K562 (cell line): ENCODE data around the gene ZNF213. TPM values are rescaled to one million over a fixed set of nuclear protein-coding genes. Genes with fewer than 3 reads are reported as not detected.

ENCODE experiments used
- CCAR2 ChIP-seq: fragments of 200-400 bp; formaldehyde crosslinking; IDR thresholded peaks from 2 replicates; pipeline ENCODE4 v1.6.1; 2017; ENCODE audit warnings: mild to moderate bottlenecking, low read depth, low read length
- GATAD2B ChIP-seq: fragments of 450-650 bp; IDR thresholded peaks from 2 replicates; pipeline ENCODE4 v1.6.1; 2017; ENCODE audit warnings: mild to moderate bottlenecking, borderline replicate concordance
- MBD2 ChIP-seq: sonication (generic); IDR thresholded peaks from 2 replicates; pipeline ENCODE4 v1.6.1; 2016; ENCODE audit warnings: low read depth, borderline replicate concordance
- MTA1 ChIP-seq: fragments of 450-650 bp; IDR thresholded peaks from 2 replicates; pipeline ENCODE4 v1.6.1; 2017; ENCODE audit warnings: borderline replicate concordance
- POU5F1 ChIP-seq: fragments of 150-350 bp; IDR thresholded peaks from 2 replicates; pipeline ENCODE4 v1.6.1; 2014; ENCODE audit warnings: borderline replicate concordance, low read length, low read depth, mild to moderate bottlenecking; ENCODE audit not compliant: partially characterized antibody
- PYGO2 ChIP-seq: fragments of 450-650 bp; IDR thresholded peaks from 2 replicates; pipeline ENCODE4 v1.6.1; 2016; ENCODE audit warnings: mild to moderate bottlenecking, missing genetic modification characterization, moderate library complexity, missing compliant biosample characterization
- RBM17 ChIP-seq: fragments of 200-400 bp; formaldehyde crosslinking; IDR thresholded peaks from 2 replicates; pipeline ENCODE4 v1.6.1; 2017; ENCODE audit warnings: low read depth, mild to moderate bottlenecking, low read length, borderline replicate concordance
- RUNX1 ChIP-seq: sonication (generic); IDR thresholded peaks from 2 replicates; pipeline ENCODE4 v1.6.1; 2016; ENCODE audit warnings: antibody characterized with exemption, low read depth
- STAT5A ChIP-seq: IDR thresholded peaks from 2 replicates; pipeline ENCODE4 v1.6.1; 2012; ENCODE audit warnings: low read length, inconsistent platforms, borderline replicate concordance
- TFAP4 ChIP-seq: sonication (generic); formaldehyde crosslinking; IDR thresholded peaks from 2 replicates; pipeline ENCODE4 v1.8.0; 2022; ENCODE audit warnings: missing genetic modification reagents, mild to moderate bottlenecking, moderate library complexity, borderline replicate concordance
- USF2 ChIP-seq: sonication (generic); formaldehyde crosslinking; IDR thresholded peaks from 2 replicates; pipeline ENCODE4 v1.5.0; 2020; ENCODE audit warnings: missing genetic modification reagents
- ZNF274 ChIP-seq: IDR thresholded peaks from 2 replicates; pipeline ENCODE4 v1.6.1; 2011; ENCODE audit warnings: low read depth, mild to moderate bottlenecking, low read length, moderate library complexity, borderline replicate concordance
- ZNF280A ChIP-seq: fragments of 450-650 bp; IDR thresholded peaks from 2 replicates; pipeline ENCODE4 v1.6.1; 2018; ENCODE audit warnings: mild to moderate bottlenecking, low read depth; ENCODE audit not compliant: partially characterized antibody
- ZNF511 ChIP-seq: sonication (generic); formaldehyde crosslinking; IDR thresholded peaks from 2 replicates; pipeline ENCODE4 v1.8.0; 2022; ENCODE audit warnings: mild to moderate bottlenecking, missing genetic modification reagents
- polyA plus RNA-seq, 8 experiments: library from polyadenylated mRNA; depleted of rRNA in 4 of 8; stranded (reverse) in 5 of 8; unstranded in 3 of 8; fragments of >200 nt; fragmentation: Nextera tagmentation in 2 of 8; fragmentation: Illumina TruSeq in 1 of 8; extraction: Ambion mirVana in 2 of 8; extraction: Trizol in 1 of 8; gene quantifications; 2 replicates each; pipeline versions ENCODE4 v1.2.1 to v1.2.3, GENCODE V29; 2011 to 2014; ENCODE audit warnings: inconsistent platforms in 1 of 8, missing spikeins in 1 of 8
- total RNA-seq, 7 experiments: library from RNA; depleted of rRNA in 6 of 7; stranded (reverse); fragments of >200 nt in 6 of 7; fragmentation: Illumina TruSeq in 2 of 7; extraction: Trizol in 2 of 7; gene quantifications; 2 replicates each; pipeline versions ENCODE4 v1.2.1 to v1.2.3, GENCODE V29; 2011 to 2021; ENCODE audit warnings: low replicate concordance in 1 of 7
- TF ChIP-seq, protein P1 (sequence below): sonication (generic); formaldehyde crosslinking; IDR thresholded peaks from 2 replicates; pipeline ENCODE4 v1.8.0; 2022; ENCODE audit warnings: mild to moderate bottlenecking, missing genetic modification reagents

The ZNF213 gene
- total and polyA plus RNA-seq, 9 of the 15 experiments (the other 6 are each of a cell fraction or from before 2014, with no cell fraction given), result 0.49 to 10.0 (median 1.8) TPM

DNA sequence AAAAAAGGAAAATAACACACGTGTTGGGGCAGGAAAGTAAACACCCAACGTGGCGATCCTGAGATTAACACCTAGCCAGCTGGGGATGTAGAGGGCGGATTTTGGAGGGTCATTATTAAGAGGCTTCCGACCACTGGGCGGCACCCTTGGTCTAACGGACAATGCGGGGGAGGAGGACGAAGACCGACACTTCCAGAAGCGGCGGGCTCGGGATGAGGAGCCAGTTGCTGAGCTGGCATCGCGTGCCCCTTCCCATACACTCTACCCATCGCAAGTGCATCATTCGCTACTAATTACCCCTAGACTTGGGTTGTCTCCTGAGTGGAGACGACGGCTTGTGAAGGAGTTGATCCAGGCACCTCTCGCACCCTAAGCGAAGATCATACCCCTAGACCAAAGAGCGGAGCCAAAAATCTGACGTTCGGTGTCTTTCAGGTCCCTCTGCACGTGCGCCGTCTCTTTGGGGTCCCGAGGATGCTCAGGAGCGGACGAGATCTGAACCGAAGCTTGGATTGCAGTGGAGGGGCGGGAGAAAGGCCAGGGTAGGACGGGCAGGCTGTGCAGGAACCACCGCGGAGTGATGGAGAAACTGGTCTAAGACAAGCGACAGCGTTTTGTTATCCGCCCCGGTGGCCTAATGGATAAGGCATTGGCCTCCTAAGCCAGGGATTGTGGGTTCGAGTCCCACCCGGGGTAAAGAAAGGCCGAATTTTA, 17.6 kb downstream of the ZNF213 start (continued):
- no peak for TF ChIP-seq ZNF280A
- 0 out of 2 replicates have a peak, but pooled peaks have one; percentile 38 for TF ChIP-seq MBD2
- peak; percentile 42 for TF ChIP-seq POU5F1
- peak; percentile 43; the same call in 1 of the 2 replicates for TF ChIP-seq GATAD2B
- TF ChIP-seq, protein P1, sequence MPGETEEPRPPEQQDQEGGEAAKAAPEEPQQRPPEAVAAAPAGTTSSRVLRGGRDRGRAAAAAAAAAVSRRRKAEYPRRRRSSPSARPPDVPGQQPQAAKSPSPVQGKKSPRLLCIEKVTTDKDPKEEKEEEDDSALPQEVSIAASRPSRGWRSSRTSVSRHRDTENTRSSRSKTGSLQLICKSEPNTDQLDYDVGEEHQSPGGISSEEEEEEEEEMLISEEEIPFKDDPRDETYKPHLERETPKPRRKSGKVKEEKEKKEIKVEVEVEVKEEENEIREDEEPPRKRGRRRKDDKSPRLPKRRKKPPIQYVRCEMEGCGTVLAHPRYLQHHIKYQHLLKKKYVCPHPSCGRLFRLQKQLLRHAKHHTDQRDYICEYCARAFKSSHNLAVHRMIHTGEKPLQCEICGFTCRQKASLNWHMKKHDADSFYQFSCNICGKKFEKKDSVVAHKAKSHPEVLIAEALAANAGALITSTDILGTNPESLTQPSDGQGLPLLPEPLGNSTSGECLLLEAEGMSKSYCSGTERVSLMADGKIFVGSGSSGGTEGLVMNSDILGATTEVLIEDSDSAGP (CRISPR knock-in tag), result no peak; the same call in 1 of the 2 replicates
- peak; percentile 86 for TF ChIP-seq MTA1
- no peak for TF ChIP-seq CCAR2
- TF ChIP-seq STAT5A, result 0 out of 2 replicates have a peak, but pooled peaks have one; percentile 51
- TF ChIP-seq TFAP4 (CRISPR knock-in tag), result peak; percentile 97
- TF ChIP-seq ZNF511, result peak; percentile 70; the same call in 1 of the 2 replicates
- no peak for TF ChIP-seq USF2 (CRISPR knock-in tag)
- no peak for TF ChIP-seq PYGO2 (tag)
- no peak for TF ChIP-seq RBM17
- TF ChIP-seq ZNF274, result no peak
- no peak for TF ChIP-seq RUNX1
